ENCODE results near the gene HAUS3. TPM values are rescaled to one million over a fixed set of nuclear protein-coding genes. Genes with fewer than 3 reads are reported as not detected.

HAUS3 gene
- total RNA-seq, 2 experiments from 2014 or later, result 143 to 148 TPM

- Histone ChIP-seq H3K27ac (ENCODE audit: low read depth in 1 of 2, low read length in 2 of 2) (peak overlapping the region; percentile 84 to 88), H3K4me3 (ENCODE audit: low read length) (peak overlapping the region; percentile 95), H3K27me3 (ENCODE audit: control insufficient read depth in 1 of 2, insufficient read depth in 2 of 2, low read length in 2 of 2) (no peaks in the 10 kb centered on the region), H3K9me3 (ENCODE audit: control insufficient read depth in 1 of 2, insufficient read depth in 1 of 2, low read length in 2 of 2) (no peaks in the 10 kb centered on the region), H3K4me1 (ENCODE audit: insufficient read depth, low read length) (peaks cover 33% of the 10 kb centered on the region), H3K36me3 (ENCODE audit: insufficient read depth, low read length) (peaks cover 31% of the 10 kb centered on the region)
- Mint-ChIP-seq H3K4me1 (ENCODE audit: low read depth) (peaks cover 75% of the 10 kb centered on the region), H3K27me3 (no peaks in the 10 kb centered on the region), H3K9me3 (no peaks in the 10 kb centered on the region), H3K4me3 (peak overlapping the region; percentile 92), H3K36me3 (ENCODE audit: low read depth) (peaks cover 53% of the 10 kb centered on the region), H3K27ac (peak overlapping the region; percentile 95)
- ATAC-seq (ENCODE audit: poor library complexity), result peak; percentile 10
- DNase-seq, result peak in 3 of 14 experiments; percentile 69 to 82 (median 76)
- ChIA-PET POLR2A (interaction anchor here (0.9 to 4.9 kb wide), 15 partner anchors 9 to 722 kb away, joined by 3 to 84 read pairs (median 11); partner anchors contain the start of genes CFAP99, FAM193A, MXD4 and RNF4), CTCF (interaction anchor here (1.1 to 5.7 kb wide), 5 partner anchors 21 to 200 kb away, joined by 6 to 38 read pairs (median 6); partner anchors contain the start of genes CFAP99 and ZFYVE28)
- TF ChIP-seq CTCF (IDR thresholded peaks at IDR 0.05), result no peak
- intact Hi-C loops (cut with DNase I, micrococcal nuclease), result loop anchor here (1.0 to 10.0 kb wide), 10 partner anchors 20 to 1294 kb away; partner anchors contain the start of genes CFAP99 (in 1 of the 2), FAM193A (in 1 of the 2), GRK4 (in 1 of the 2) and HTT (in 1 of the 2)
Observed at GRCh38 chr4:2241003-2241402, 918 bp downstream of the HAUS3 start.

DNA sequence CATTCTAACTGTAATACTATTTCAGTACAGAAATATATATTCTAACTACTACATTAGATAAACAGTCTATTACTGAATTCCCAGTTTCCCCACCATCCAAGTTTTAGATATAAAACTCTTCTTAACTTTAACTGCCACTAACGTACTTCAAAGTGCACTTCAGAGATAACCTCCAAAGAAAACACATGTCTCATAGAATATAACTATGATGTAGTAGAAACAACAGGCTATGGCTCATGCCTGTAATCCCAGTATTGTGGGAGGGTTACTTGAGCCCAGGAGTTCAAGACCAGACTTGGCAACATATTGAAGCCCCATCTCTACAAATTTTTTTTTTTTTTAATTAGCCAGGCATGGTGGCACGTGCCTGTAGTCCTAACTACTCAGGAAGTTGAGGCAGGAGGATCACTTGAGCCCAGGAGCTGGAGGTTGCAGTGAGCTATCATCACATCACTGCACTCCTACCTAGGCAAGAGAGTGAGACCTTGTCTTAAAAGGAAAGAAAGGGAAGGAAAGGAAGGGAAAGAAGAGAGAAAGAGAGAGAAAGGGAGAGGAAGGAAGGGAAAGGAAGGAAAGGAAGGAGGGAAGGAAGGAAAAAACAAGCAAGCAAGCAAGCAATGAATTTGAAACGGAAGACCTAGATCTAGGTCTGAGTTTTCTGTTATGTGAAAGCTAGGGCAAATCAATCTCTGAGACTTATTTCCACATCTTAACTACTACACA is 4.8 kb downstream of the HAUS3 start:
- CTCF ChIA-PET, result interaction anchor here (1.4 to 5.7 kb wide), 4 partner anchors 8 to 182 kb away, joined by 3 to 38 read pairs (median 6); partner anchors contain the start of genes CFAP99 and ZFYVE28
- H3K36me3 Mint-ChIP-seq (ENCODE audit: low read depth), result peaks cover 92% of the 10 kb centered on the region
- H3K27me3 ChIP-seq (ENCODE audit: control insufficient read depth in 1 of 2, insufficient read depth in 2 of 2, low read length in 2 of 2), result no peaks in the 10 kb centered on the region
- no peaks in the 10 kb centered on the region for H3K9me3 Mint-ChIP-seq
- peaks cover 80% of the 10 kb centered on the region for H3K4me1 Mint-ChIP-seq (ENCODE audit: low read depth)
- H3K4me3 ChIP-seq (ENCODE audit: low read length), result no peak overlapping the region
- ATAC-seq (ENCODE audit: poor library complexity) (no peak), DNase-seq (peak in 1 of 14 experiments; percentile 1)
- peaks cover 20% of the 10 kb centered on the region for H3K4me1 ChIP-seq (ENCODE audit: insufficient read depth, low read length)
- H3K9me3 ChIP-seq (ENCODE audit: control insufficient read depth in 1 of 2, insufficient read depth in 1 of 2, low read length in 2 of 2), result no peaks in the 10 kb centered on the region
- POLR2A ChIA-PET, result interaction anchor here (1.7 kb wide), 1 partner anchor 25 kb away, joined by 3 read pairs; no protein-coding TSS in a partner anchor
- no peak overlapping the region for H3K27ac ChIP-seq (ENCODE audit: low read depth in 1 of 2, low read length in 2 of 2)
- peak overlapping the region; percentile 64 for H3K4me3 Mint-ChIP-seq
- peak overlapping the region; percentile 25 for H3K27ac Mint-ChIP-seq
- H3K36me3 ChIP-seq (ENCODE audit: insufficient read depth, low read length), result peaks cover 56% of the 10 kb centered on the region
- no peaks in the 10 kb centered on the region for H3K27me3 Mint-ChIP-seq
- TF ChIP-seq CTCF (IDR thresholded peaks at IDR 0.05), result no peak
- intact Hi-C loops (cut with DNase I, micrococcal nuclease), result no loop called here

GRCh38 chr4:2231082-2231481 is 10.8 kb downstream of the HAUS3 start:
- CTCF ChIA-PET, result interaction anchor here (1.1 kb wide), 1 partner anchor 11 kb away, joined by 6 read pairs; no protein-coding TSS in a partner anchor
- Mint-ChIP-seq H3K9me3 (no peaks in the 10 kb centered on the region), H3K36me3 (ENCODE audit: low read depth) (peaks cover 74% of the 10 kb centered on the region), H3K4me3 (no peak overlapping the region), H3K27ac (no peak overlapping the region), H3K4me1 (ENCODE audit: low read depth) (peaks cover 30% of the 10 kb centered on the region), H3K27me3 (no peaks in the 10 kb centered on the region)
- no peak for TF ChIP-seq CTCF (IDR thresholded peaks at IDR 0.05)
- H3K27me3 ChIP-seq (ENCODE audit: control insufficient read depth in 1 of 2, insufficient read depth in 2 of 2, low read length in 2 of 2), result no peaks in the 10 kb centered on the region
- no peaks in the 10 kb centered on the region for H3K4me1 ChIP-seq (ENCODE audit: insufficient read depth, low read length)
- H3K36me3 ChIP-seq (ENCODE audit: insufficient read depth, low read length), result peaks cover 44% of the 10 kb centered on the region
- no peak overlapping the region for H3K4me3 ChIP-seq (ENCODE audit: low read length)
- POLR2A ChIA-PET, result interaction anchor here (1.3 to 1.8 kb wide), 2 partner anchors 10 to 188 kb away, joined by 3 to 11 read pairs; partner anchors contain the start of genes CFAP99, HAUS3 and POLN
- DNase-seq, result no peak
- intact Hi-C loops (cut with DNase I, micrococcal nuclease), result no loop called here
- ATAC-seq (ENCODE audit: poor library complexity), result no peak
- no peak overlapping the region for H3K27ac ChIP-seq (ENCODE audit: low read depth in 1 of 2, low read length in 2 of 2)
- no peaks in the 10 kb centered on the region for H3K9me3 ChIP-seq (ENCODE audit: control insufficient read depth in 1 of 2, insufficient read depth in 1 of 2, low read length in 2 of 2)

Data from CD4-positive, alpha-beta T cell (primary cell).